Lower lobe of right lung (tissue), 2 donors: ENCODE measurements around the gene ERBIN. TPM values are rescaled to one million over a fixed set of nuclear protein-coding genes. Genes with fewer than 3 reads are reported as not detected.

ENCODE experiments used
- ATAC-seq, 2 donors: fragments of 200-7000 bp; cut with Tn5 transposase; one replicate each; pipeline ENCODE4 v1.9.1; 2020 to 2022; ENCODE audit warnings: mild to moderate bottlenecking in 2 of 2, moderate library complexity in 2 of 2
- DNase-seq: peaks from one replicate; pipeline ENCODE4 v3.0.0-alpha.2; 2020
- H3K27ac ChIP-seq: fragments of 200-600 bp; one replicate; pipeline ENCODE4 v1.8.0; 2022
- H3K27me3 ChIP-seq: fragments of 200-600 bp; one replicate; pipeline ENCODE4 v1.8.0; 2022; ENCODE audit warnings: low read depth
- H3K36me3 ChIP-seq: fragments of 200-600 bp; one replicate; pipeline ENCODE4 v1.8.0; 2022; ENCODE audit warnings: mild to moderate bottlenecking
- H3K4me1 ChIP-seq: fragments of 200-600 bp; one replicate; pipeline ENCODE4 v1.8.0; 2022
- H3K4me3 ChIP-seq: fragments of 200-600 bp; one replicate; pipeline ENCODE4 v1.8.0; 2022; ENCODE audit warnings: mild to moderate bottlenecking
- H3K9me3 ChIP-seq: fragments of 200-600 bp; one replicate; pipeline ENCODE4 v1.8.0; 2022
- intact Hi-C: fragments of 100-400 bp; cut with DNase I; formaldehyde crosslinking; loops from one replicate; pipeline ENCODE4 v1.11.0; 2022
- total RNA-seq: library from RNA; stranded (reverse); fragmentation: NEBNext Ultra II Directional; extraction: Animal tissue kit (Norgen Biotek cat#: 25700); gene quantifications from one replicate; pipeline ENCODE4 v1.2.1, GENCODE V29; 2021
- TF ChIP-seq, protein P1 (sequence below): fragments of 200-600 bp; IDR thresholded peaks from one replicate; pipeline ENCODE4 v1.8.0; 2022; ENCODE audit warnings: antibody characterized with exemption, mild to moderate bottlenecking
- donor health status: DM: no; HTN: yes; CAD: no; lungs with severe emphysema.

The ERBIN gene
- total RNA-seq, 1 donor from 2014 or later: 68.2 TPM

DNA sequence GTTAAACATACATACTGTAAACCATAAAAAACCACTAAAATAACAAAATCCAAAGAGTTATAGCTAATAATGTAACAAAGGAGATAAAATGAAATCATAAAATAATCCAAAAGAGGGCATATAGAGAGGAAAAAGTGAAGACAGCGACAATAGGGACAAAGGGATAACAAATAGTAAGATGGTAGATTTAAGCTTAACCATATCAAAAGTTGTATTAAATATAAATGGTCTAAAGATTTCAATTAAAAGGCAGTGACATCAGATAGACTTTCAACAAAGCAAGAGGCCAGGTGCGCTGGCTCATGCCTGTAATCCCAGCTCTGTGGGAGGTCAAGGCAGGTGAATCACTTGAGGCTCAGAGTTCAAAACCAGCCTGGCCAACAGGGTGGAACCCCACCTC lies 163.0 kb downstream of the ERBIN start:
- intact Hi-C loops: no loop called here
- Histone ChIP-seq H3K9me3 (peaks cover 9% of the 10 kb centered on the region), H3K27ac (no peak overlapping the region), H3K27me3 (no peaks in the 10 kb centered on the region), H3K4me3 (no peak overlapping the region), H3K36me3 (no peaks in the 10 kb centered on the region), H3K4me1 (no peaks in the 10 kb centered on the region)
- TF ChIP-seq, protein P1, sequence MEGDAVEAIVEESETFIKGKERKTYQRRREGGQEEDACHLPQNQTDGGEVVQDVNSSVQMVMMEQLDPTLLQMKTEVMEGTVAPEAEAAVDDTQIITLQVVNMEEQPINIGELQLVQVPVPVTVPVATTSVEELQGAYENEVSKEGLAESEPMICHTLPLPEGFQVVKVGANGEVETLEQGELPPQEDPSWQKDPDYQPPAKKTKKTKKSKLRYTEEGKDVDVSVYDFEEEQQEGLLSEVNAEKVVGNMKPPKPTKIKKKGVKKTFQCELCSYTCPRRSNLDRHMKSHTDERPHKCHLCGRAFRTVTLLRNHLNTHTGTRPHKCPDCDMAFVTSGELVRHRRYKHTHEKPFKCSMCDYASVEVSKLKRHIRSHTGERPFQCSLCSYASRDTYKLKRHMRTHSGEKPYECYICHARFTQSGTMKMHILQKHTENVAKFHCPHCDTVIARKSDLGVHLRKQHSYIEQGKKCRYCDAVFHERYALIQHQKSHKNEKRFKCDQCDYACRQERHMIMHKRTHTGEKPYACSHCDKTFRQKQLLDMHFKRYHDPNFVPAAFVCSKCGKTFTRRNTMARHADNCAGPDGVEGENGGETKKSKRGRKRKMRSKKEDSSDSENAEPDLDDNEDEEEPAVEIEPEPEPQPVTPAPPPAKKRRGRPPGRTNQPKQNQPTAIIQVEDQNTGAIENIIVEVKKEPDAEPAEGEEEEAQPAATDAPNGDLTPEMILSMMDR: no peak
- no peak for DNase-seq
- no peak for ATAC-seq

DNA sequence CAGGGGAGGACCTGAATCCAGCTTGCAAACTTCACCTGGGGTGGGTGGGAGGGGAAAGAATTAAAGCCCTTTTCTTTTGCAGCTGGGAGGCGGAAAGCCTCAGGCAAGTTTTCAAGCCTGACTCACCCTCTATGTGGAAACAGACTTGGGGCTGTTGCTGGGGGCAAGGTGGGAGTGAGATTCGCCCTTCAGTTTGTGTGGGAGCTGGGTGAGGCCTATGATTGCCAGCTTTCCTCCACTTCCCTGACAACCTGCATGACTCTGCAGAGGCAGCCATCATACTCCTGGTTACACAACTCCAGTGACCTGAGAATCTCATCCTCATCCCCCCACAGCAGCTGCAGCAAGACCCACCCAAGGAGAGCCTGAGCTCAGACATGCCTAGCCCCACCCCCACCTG lies 174.5 kb downstream of the ERBIN start:
- DNase-seq (no peak), ATAC-seq (no peak)
- H3K4me1 ChIP-seq: no peaks in the 10 kb centered on the region
- intact Hi-C loops: no loop called here
- TF ChIP-seq, protein P1: no peak
- H3K27ac ChIP-seq: no peak overlapping the region
- H3K27me3 ChIP-seq: no peaks in the 10 kb centered on the region
- no peak overlapping the region for H3K4me3 ChIP-seq
- H3K36me3 ChIP-seq: no peaks in the 10 kb centered on the region
- H3K9me3 ChIP-seq: peaks cover 28% of the 10 kb centered on the region

DNA sequence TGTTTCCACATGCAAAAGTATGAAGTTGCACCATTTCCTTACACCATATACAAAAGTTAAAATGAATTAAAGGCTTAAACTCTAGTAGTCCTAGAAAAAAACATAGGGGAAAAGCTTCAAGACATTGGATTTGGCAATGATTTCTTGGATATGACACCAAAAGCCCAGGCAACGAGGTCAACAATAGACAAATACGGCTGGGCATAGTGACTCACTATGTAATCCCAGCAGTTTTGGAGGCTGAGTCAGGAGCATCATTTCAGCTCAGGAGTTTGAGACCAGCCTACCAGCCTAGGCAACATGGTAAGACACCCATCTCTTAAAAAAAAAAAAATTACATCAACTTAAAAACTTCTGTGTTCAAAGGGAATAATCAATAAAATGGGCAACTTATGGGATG lies 186.8 kb downstream of the ERBIN start:
- TF ChIP-seq, protein P1: no peak
- H3K4me3 ChIP-seq: no peak overlapping the region
- ATAC-seq: no peak
- no peaks in the 10 kb centered on the region for H3K27me3 ChIP-seq
- intact Hi-C loops: no loop called here
- H3K9me3 ChIP-seq: peaks cover 29% of the 10 kb centered on the region
- H3K4me1 ChIP-seq: no peaks in the 10 kb centered on the region
- H3K36me3 ChIP-seq: no peaks in the 10 kb centered on the region
- H3K27ac ChIP-seq: no peak overlapping the region
- no peak for DNase-seq

DNA sequence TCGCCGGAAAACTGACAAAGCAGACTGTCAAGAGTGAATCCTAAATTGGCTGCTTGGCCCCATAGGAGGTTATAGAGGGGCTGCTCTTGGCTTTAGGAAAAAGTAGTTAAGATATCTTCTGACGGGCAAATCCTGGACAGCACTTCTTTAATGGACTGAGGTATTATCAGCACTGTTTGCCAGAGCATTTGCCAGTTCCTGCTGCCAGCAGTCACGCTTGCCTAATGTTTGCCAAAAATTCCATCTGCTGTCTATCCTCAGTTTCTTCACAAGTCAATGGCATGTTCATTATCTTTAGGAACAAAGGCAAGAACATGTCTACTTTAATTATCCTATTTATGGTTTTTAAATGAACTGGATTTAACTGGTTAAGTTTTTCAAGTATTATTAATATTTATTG lies 191.9 kb downstream of the ERBIN start:
- H3K9me3 ChIP-seq: no peaks in the 10 kb centered on the region
- intact Hi-C loops: no loop called here
- no peak for DNase-seq
- no peak overlapping the region for H3K4me3 ChIP-seq
- ATAC-seq: no peak
- H3K27me3 ChIP-seq: no peaks in the 10 kb centered on the region
- no peaks in the 10 kb centered on the region for H3K36me3 ChIP-seq
- H3K27ac ChIP-seq: no peak overlapping the region
- TF ChIP-seq, protein P1: no peak
- H3K4me1 ChIP-seq: no peaks in the 10 kb centered on the region

DNA sequence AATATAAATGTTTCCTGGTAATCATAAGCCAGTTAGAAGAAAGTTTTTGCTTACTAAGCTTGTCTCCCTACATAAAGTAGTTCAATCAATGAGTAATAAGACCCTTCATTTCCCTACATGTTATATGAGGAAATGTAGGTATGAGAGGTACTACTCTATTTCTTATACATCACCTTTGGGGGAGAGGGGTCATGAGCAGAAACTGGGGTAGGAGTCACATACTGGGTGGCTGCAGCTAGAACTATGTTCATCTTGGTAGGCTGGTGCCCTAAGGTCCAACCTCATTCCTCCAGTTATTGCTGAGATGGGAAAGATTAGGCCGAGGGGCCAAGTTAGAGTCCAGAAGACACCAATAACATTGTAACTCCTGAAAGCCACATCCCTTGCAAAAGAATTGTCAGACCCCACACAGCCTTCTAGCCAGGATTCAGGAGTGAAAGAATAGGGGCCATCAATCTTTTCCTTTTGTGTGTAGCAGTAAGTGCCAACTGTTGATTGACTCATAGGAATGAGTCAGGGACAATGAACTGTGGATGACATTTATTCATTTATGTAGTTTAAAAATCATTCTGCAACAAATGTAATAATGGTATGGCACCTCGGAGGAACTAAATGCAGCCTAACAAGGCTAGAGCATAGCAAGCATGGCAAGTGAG lies 196.1 kb downstream of the ERBIN start:
- TF ChIP-seq, protein P1: no peak
- intact Hi-C loops: no loop called here
- ATAC-seq: no peak

More for the DNA sequence above, 196.1 kb downstream of the ERBIN start:
- Histone ChIP-seq H3K27ac (no peak overlapping the region), H3K36me3 (no peaks in the 10 kb centered on the region), H3K4me3 (no peak overlapping the region), H3K9me3 (no peaks in the 10 kb centered on the region), H3K27me3 (no peaks in the 10 kb centered on the region), H3K4me1 (no peaks in the 10 kb centered on the region)
- DNase-seq: no peak
